HCT116 (cell line): Measurements from ENCODE around the gene UBQLN4. TPM values are rescaled to one million over a fixed set of nuclear protein-coding genes. Genes with fewer than 3 reads are reported as not detected.

Experiments
- ATAC-seq: fragments of 200-7000 bp; cut with Tn5 transposase; 2 replicates; pipeline ENCODE4 v1.9.1; 2020; ENCODE audit warnings: mild to moderate bottlenecking, moderate library complexity
- BruUV-seq: library from RNA; stranded (reverse); fragments of 400-500 nt; replicated peaks from 2 replicates; lab custom pipeline; 2021; lab: Mats Ljungman, UMichigan
- CTCF ChIA-PET: fragments of 300-600 bp; sonication (Branson Sonifier 250); formaldehyde crosslinking; loops from one replicate; lab custom pipeline; 2021; ENCODE audit warnings: antibody characterized with exemption; lab: Charles Lee
- POLR2A ChIA-PET: fragments of 300-600, 350-600 bp; sonication (Branson Sonifier 250); formaldehyde crosslinking; loops from one replicate; lab custom pipeline; 2021; ENCODE audit warnings: antibody characterized with exemption; lab: Charles Lee
- RAD21 ChIA-PET, 2 experiments: fragments of 300-600 bp; sonication (Branson Sonifier 250); formaldehyde crosslinking; loops; one replicate each; lab custom pipeline; 2023; ENCODE audit warnings: low total read pairs in 2 of 2; ENCODE audit not compliant: uncharacterized antibody in 2 of 2, unreplicated experiment in 2 of 2, low non-redundant PET in 1 of 2; lab: Charles Lee
- DNase-seq: peaks from one replicate; pipeline ENCODE4 v3.0.0-alpha.2; 2010; ENCODE audit warnings: low read depth, low spot score
- H2AFZ ChIP-seq: fragments of 200-600 bp; shearing (Covaris generic), sonication (generic); 2 replicates; pipeline ENCODE4 v1.6.1; 2017; ENCODE audit warnings: low read depth, mixed run types, mixed read lengths, antibody characterized with exemption, low read length; ENCODE audit not compliant: poor library complexity, severe bottlenecking
- H3K27ac ChIP-seq: 2 replicates; pipeline ENCODE4 v1.5.1; 2012; ENCODE audit warnings: low read depth, low read length
- H3K27me3 ChIP-seq: fragments of 200-600 bp; sonication (generic); 2 replicates; pipeline ENCODE4 v1.6.1; 2016; ENCODE audit warnings: mixed run types, low read length, mixed read lengths; ENCODE audit not compliant: insufficient read depth
- H3K36me3 ChIP-seq, 2 experiments: fragments of 200-500 bp in 1 of 2; fragments of 200-600 bp in 1 of 2; sonication (Bioruptor generic) in 1 of 2; sonication (generic) in 1 of 2; 2 replicates each; pipeline versions ENCODE4 v1.5.1 to v1.6.1; 2014 to 2016; ENCODE audit warnings: low read length in 2 of 2, inconsistent platforms in 1 of 2, mixed read lengths in 1 of 2, mixed run types in 1 of 2; ENCODE audit not compliant: insufficient read depth in 2 of 2, control insufficient read depth in 1 of 2
- H3K4me1 ChIP-seq, 2 experiments: fragments of 200-600 bp in 1 of 2; sonication (generic) in 1 of 2; 2 replicates each; pipeline versions ENCODE4 v1.5.1 to v1.6.1; 2012 to 2017; ENCODE audit warnings: low read length in 2 of 2, inconsistent platforms in 1 of 2, mild to moderate bottlenecking in 1 of 2, mixed read lengths in 1 of 2, mixed run types in 1 of 2, moderate library complexity in 1 of 2; ENCODE audit not compliant: insufficient read depth in 2 of 2, control insufficient read depth in 1 of 2
- H3K4me2 ChIP-seq: fragments of 200-600 bp; sonication (generic); 2 replicates; pipeline ENCODE4 v1.6.1; 2017; ENCODE audit warnings: mixed run types, low read length, mixed read lengths
- H3K4me3 ChIP-seq, 2 experiments: fragments of 200-600 bp in 1 of 2; sonication (generic) in 1 of 2; replicated peaks in 1 of 2; 2 replicates each; pipeline ENCODE4 v1.5.1; 2011 to 2016; ENCODE audit warnings: low read length in 2 of 2, control low read depth in 1 of 2, low read depth in 1 of 2, mild to moderate bottlenecking in 1 of 2, mixed read lengths in 1 of 2, mixed run types in 1 of 2
- H3K79me2 ChIP-seq: fragments of 200-600 bp; sonication (generic); 2 replicates; pipeline ENCODE4 v1.6.1; 2017; ENCODE audit warnings: mild to moderate bottlenecking, mixed run types, low read length, moderate library complexity, mixed read lengths; ENCODE audit not compliant: insufficient read depth
- H3K9ac ChIP-seq: fragments of 200-600 bp; sonication (generic); 2 replicates; pipeline ENCODE4 v1.6.1; 2016; ENCODE audit warnings: low read length, mixed read lengths
- H3K9me2 ChIP-seq: fragments of 200-600 bp; sonication (generic), shearing (Covaris generic); 2 replicates; pipeline ENCODE4 v1.6.1; 2017; ENCODE audit warnings: mixed run types, mild to moderate bottlenecking, moderate library complexity; ENCODE audit not compliant: insufficient read depth
- H3K9me3 ChIP-seq, 2 experiments: fragments of 200-500 bp in 1 of 2; fragments of 200-600 bp in 1 of 2; sonication (Bioruptor generic) in 1 of 2; sonication (generic) in 1 of 2; 2 replicates each; pipeline ENCODE4 v1.6.1; 2014 to 2017; ENCODE audit warnings: low read length in 2 of 2, mixed read lengths in 2 of 2, inconsistent platforms in 1 of 2, low read depth in 1 of 2, mild to moderate bottlenecking in 1 of 2, mixed run types in 1 of 2, moderate library complexity in 1 of 2; ENCODE audit not compliant: control insufficient read depth in 1 of 2, insufficient read depth in 1 of 2
- H4K20me1 ChIP-seq: fragments of 200-600 bp; sonication (generic), shearing (Covaris generic); 2 replicates; pipeline ENCODE4 v1.6.1; 2017; ENCODE audit warnings: mixed run types, mild to moderate bottlenecking, moderate library complexity; ENCODE audit not compliant: insufficient read depth
- CEBPB ChIP-seq: IDR thresholded peaks from 2 replicates; pipeline ENCODE4 v1.6.1; 2012; ENCODE audit warnings: low read depth
- FOSL1 ChIP-seq: IDR thresholded peaks from 2 replicates; pipeline ENCODE4 v1.6.1; 2012; ENCODE audit warnings: low read depth
- ZFX ChIP-seq: fragments of 450-650 bp; IDR thresholded peaks from 2 replicates; pipeline ENCODE4 v1.6.1; 2017
- ZNF274 ChIP-seq: fragments of 200-500 bp; sonication (Bioruptor generic); IDR thresholded peaks from 2 replicates; pipeline ENCODE4 v1.6.1; 2014; ENCODE audit warnings: mild to moderate bottlenecking, low read depth, low read length, inconsistent platforms
- intact Hi-C: fragments of 100-400 bp; cut with micrococcal nuclease; formaldehyde crosslinking; loops from 2 replicates; pipeline ENCODE4 v1.10.0; 2022
- total RNA-seq: library from RNA; stranded (reverse); gene quantifications from one replicate; pipeline ENCODE4 v1.2.1, GENCODE V29; 2021; ENCODE audit not compliant: unreplicated experiment
- TF ChIP-seq, protein P1 (sequence below): IDR thresholded peaks from 2 replicates; pipeline ENCODE4 v1.6.1; 2012; ENCODE audit warnings: low read depth
- TF ChIP-seq, protein P2 (sequence below): IDR thresholded peaks from 2 replicates; pipeline ENCODE4 v1.6.1; 2012

UBQLN4 gene
- total RNA-seq, 1 experiment from 2014 or later = 68.4 TPM

DNA sequence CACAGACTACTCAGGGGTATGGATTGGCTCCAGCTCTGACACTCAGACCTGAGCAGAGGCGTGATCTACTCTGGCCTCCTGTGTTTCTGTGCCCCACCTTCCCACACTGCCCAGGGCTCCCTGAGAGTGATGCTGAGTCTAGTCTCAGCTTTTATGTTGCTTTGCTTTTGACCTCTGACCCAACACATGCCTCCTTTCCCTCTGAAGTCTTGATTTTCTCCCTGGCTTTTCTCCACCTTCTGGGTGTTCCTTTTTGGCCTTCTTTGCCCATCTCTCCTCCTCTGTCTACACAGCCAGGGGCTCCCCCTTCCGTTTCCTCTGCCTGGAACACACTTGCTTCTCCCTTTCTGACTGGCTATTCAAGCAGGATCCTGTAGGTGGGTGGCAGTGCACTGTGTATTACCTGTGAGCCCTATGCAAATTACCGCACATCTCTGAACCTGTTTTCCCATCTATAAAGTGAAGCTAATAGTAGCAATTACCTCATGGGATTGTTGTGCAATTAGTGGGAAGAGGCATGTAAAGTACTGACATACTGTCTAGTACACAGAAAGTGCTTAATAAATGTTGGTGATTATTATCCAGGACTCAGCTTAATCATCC lies 42.4 kb upstream of the UBQLN4 start:
- Histone ChIP-seq H2AFZ (no peak overlapping the region), H3K4me1 (peaks cover 27 to 59% of the 10 kb centered on the region in 2 experiments), H3K9me2 (no peaks in the 10 kb centered on the region), H3K36me3 (no peaks in the 10 kb centered on the region), H3K4me2 (peak overlapping the region; percentile 41), H4K20me1 (no peaks in the 10 kb centered on the region), H3K27me3 (no peaks in the 10 kb centered on the region), H3K79me2 (no peaks in the 10 kb centered on the region), H3K9ac (peak overlapping the region; percentile 25; the same call in 1 of the 2 replicates), H3K27ac (peak overlapping the region; percentile 30), H3K4me3 (no peak overlapping the region), H3K9me3 (no peaks in the 10 kb centered on the region)
- RAD21 ChIA-PET = interaction anchor here (0.6 to 6.2 kb wide), 7 partner anchors 19 to 656 kb away, joined by 3 to 43 read pairs (median 5); partner anchors contain the start of genes HDGF (in 1 of the 2) and LMNA (in 1 of the 2)
- POLR2A ChIA-PET = interaction anchor here (0.5 to 6.5 kb wide), 4 partner anchors 29 to 63 kb away, joined by 3 to 56 read pairs (median 22); no protein-coding TSS in a partner anchor
- no peak for TF ChIP-seq ZNF274
- no peak for TF ChIP-seq CEBPB
- TF ChIP-seq FOSL1 = no peak
- TF ChIP-seq, protein P1, sequence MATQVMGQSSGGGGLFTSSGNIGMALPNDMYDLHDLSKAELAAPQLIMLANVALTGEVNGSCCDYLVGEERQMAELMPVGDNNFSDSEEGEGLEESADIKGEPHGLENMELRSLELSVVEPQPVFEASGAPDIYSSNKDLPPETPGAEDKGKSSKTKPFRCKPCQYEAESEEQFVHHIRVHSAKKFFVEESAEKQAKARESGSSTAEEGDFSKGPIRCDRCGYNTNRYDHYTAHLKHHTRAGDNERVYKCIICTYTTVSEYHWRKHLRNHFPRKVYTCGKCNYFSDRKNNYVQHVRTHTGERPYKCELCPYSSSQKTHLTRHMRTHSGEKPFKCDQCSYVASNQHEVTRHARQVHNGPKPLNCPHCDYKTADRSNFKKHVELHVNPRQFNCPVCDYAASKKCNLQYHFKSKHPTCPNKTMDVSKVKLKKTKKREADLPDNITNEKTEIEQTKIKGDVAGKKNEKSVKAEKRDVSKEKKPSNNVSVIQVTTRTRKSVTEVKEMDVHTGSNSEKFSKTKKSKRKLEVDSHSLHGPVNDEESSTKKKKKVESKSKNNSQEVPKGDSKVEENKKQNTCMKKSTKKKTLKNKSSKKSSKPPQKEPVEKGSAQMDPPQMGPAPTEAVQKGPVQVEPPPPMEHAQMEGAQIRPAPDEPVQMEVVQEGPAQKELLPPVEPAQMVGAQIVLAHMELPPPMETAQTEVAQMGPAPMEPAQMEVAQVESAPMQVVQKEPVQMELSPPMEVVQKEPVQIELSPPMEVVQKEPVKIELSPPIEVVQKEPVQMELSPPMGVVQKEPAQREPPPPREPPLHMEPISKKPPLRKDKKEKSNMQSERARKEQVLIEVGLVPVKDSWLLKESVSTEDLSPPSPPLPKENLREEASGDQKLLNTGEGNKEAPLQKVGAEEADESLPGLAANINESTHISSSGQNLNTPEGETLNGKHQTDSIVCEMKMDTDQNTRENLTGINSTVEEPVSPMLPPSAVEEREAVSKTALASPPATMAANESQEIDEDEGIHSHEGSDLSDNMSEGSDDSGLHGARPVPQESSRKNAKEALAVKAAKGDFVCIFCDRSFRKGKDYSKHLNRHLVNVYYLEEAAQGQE = no peak
- TF ChIP-seq, protein P2, sequence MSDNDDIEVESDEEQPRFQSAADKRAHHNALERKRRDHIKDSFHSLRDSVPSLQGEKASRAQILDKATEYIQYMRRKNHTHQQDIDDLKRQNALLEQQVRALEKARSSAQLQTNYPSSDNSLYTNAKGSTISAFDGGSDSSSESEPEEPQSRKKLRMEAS = no peak
- TF ChIP-seq ZFX = no peak
- intact Hi-C loops = loop anchor here (1.0 kb wide), 1 partner anchor 34 kb away; no protein-coding TSS in a partner anchor
- ATAC-seq (peak; percentile 46), DNase-seq (no peak)
- CTCF ChIA-PET = interaction anchor here (0.9 to 7.6 kb wide), 9 partner anchors 14 to 130 kb away, joined by 3 to 189 read pairs (median 4); partner anchors contain the start of gene MEX3A
- BruUV-seq = no TSS peak
